Endothelial cell of umbilical vein (primary cell): Measurements from ENCODE around the gene KCNE1. TPM values are rescaled to one million over a fixed set of nuclear protein-coding genes. Genes with fewer than 3 reads are reported as not detected.

Experiments
- BruUV-seq: library from RNA; stranded (reverse); fragments of 400-500 nt; replicated peaks from 2 replicates; lab custom pipeline; 2021; lab: Mats Ljungman, UMichigan
- CTCF ChIA-PET: fragments of 300-600, 350-600 bp; sonication (Branson Sonifier 250); formaldehyde crosslinking; loops from one replicate; lab custom pipeline; 2021; ENCODE audit warnings: antibody characterized with exemption, inconsistent platforms; lab: Charles Lee
- POLR2A ChIA-PET: fragments of 300-600, 350-600 bp; sonication (Branson Sonifier 250); formaldehyde crosslinking; loops from one replicate; lab custom pipeline; 2021; ENCODE audit warnings: antibody characterized with exemption, inconsistent platforms; lab: Charles Lee
- DNase-seq: peaks from one replicate; pipeline ENCODE4 v3.0.0-alpha.2; 2011; ENCODE audit warnings: low read depth, low spot score
- FAIRE-seq: peaks from 2 replicates; lab custom pipeline; 2011; peaks lifted over from hg19 to GRCh38; lab: Jason Lieb, UNC
- H2AFZ ChIP-seq: 2 replicates; pipeline ENCODE4 v1.6.0; 2012; ENCODE audit warnings: low read depth, low read length, control low read depth, inconsistent platforms
- H3K27ac ChIP-seq: 2 replicates; pipeline ENCODE4 v1.5.1; 2011; ENCODE audit warnings: low read depth, mild to moderate bottlenecking, control low read depth, low read length, moderate library complexity; ENCODE audit not compliant: insufficient read depth
- H3K27me3 ChIP-seq, 2 experiments: 2 replicates each; pipeline versions ENCODE4 v1.6.0 to v1.6.1; 2011; ENCODE audit warnings: low read length in 2 of 2, mixed read lengths in 1 of 2; ENCODE audit not compliant: control insufficient read depth in 2 of 2, insufficient read depth in 2 of 2
- H3K36me3 ChIP-seq, 2 experiments: 2 replicates in 1 of 2; 3 replicates in 1 of 2; pipeline ENCODE4 v1.5.1; 2011; ENCODE audit warnings: low read length in 2 of 2, mild to moderate bottlenecking in 1 of 2, moderate library complexity in 1 of 2; ENCODE audit not compliant: control insufficient read depth in 2 of 2, insufficient read depth in 2 of 2; ENCODE audit errors: extremely low read depth in 1 of 2
- H3K4me1 ChIP-seq: 3 replicates; pipeline ENCODE4 v1.5.1; 2011; ENCODE audit warnings: mild to moderate bottlenecking, low read length; ENCODE audit not compliant: control insufficient read depth, insufficient read depth; ENCODE audit errors: extremely low read depth
- H3K4me2 ChIP-seq: 2 replicates; pipeline ENCODE4 v1.6.1; 2011; ENCODE audit warnings: low read length, control low read depth, mixed read lengths; ENCODE audit not compliant: insufficient read depth
- H3K4me3 ChIP-seq, 3 experiments: fragments of 200-600 bp in 1 of 3; sonication (generic), shearing (Covaris generic) in 1 of 3; replicated peaks in 1 of 3; 2 replicates each; pipeline ENCODE4 v1.5.1; 2011 to 2016; ENCODE audit warnings: control low read depth in 3 of 3, low read length in 3 of 3, mild to moderate bottlenecking in 2 of 3, inconsistent platforms in 1 of 3, low read depth in 1 of 3, moderate library complexity in 1 of 3; ENCODE audit not compliant: insufficient read depth in 1 of 3
- H3K79me2 ChIP-seq: 2 replicates; pipeline ENCODE4 v1.6.0; 2012; ENCODE audit warnings: low read length, inconsistent platforms; ENCODE audit not compliant: control insufficient read depth, insufficient read depth
- H3K9ac ChIP-seq: replicated peaks from 2 replicates; pipeline ENCODE3; 2011; ENCODE audit warnings: low read length, control low read depth; ENCODE audit not compliant: insufficient read depth; ENCODE audit errors: extremely low read depth
- H3K9me1 ChIP-seq: replicated peaks from 3 replicates; pipeline ENCODE4 v1.6.0; 2011; ENCODE audit warnings: mild to moderate bottlenecking, low read length; ENCODE audit not compliant: control insufficient read depth, insufficient read depth; ENCODE audit errors: extremely low read depth
- H3K9me3 ChIP-seq: replicated peaks from 2 replicates; pipeline ENCODE4 v1.5.1; 2012; ENCODE audit warnings: low read length, inconsistent platforms; ENCODE audit not compliant: control insufficient read depth, insufficient read depth
- H4K20me1 ChIP-seq: replicated peaks from 2 replicates; pipeline ENCODE3; 2011; ENCODE audit warnings: mild to moderate bottlenecking, low read length; ENCODE audit not compliant: control insufficient read depth, insufficient read depth; ENCODE audit errors: extremely low read depth
- FOS ChIP-seq: IDR thresholded peaks from 2 replicates; pipeline ENCODE4 v1.6.1; 2011; ENCODE audit warnings: mild to moderate bottlenecking, low read length, moderate library complexity, borderline replicate concordance; ENCODE audit not compliant: insufficient read depth
- GATA2 ChIP-seq: IDR thresholded peaks from 2 replicates; pipeline ENCODE4 v1.7.0; 2011; ENCODE audit warnings: low read depth, mild to moderate bottlenecking, moderate library complexity, mixed read lengths, low read length; ENCODE audit not compliant: insufficient read length, insufficient read depth
- JUN ChIP-seq: IDR thresholded peaks from 2 replicates; pipeline ENCODE4 v1.6.1; 2011; ENCODE audit warnings: borderline replicate concordance, low read depth; ENCODE audit not compliant: insufficient read length, insufficient read depth
- MAX ChIP-seq: IDR thresholded peaks from 2 replicates; pipeline ENCODE4 v1.6.1; 2011; ENCODE audit not compliant: insufficient read depth, insufficient read length
- MYC ChIP-seq: IDR thresholded peaks from one replicate; pipeline ENCODE4 v1.6.1; 2011; ENCODE audit warnings: mild to moderate bottlenecking, low read depth, low read length
- POLR2A ChIP-seq: IDR thresholded peaks from 2 replicates; pipeline ENCODE4 v1.6.1; 2012; ENCODE audit warnings: low read depth, mild to moderate bottlenecking, control low read depth, low read length
- POLR2AphosphoS5 ChIP-seq: IDR thresholded peaks from 2 replicates; pipeline ENCODE4 v1.6.1; 2012; ENCODE audit warnings: low read depth, mild to moderate bottlenecking, control low read depth, low read length, moderate library complexity; ENCODE audit not compliant: insufficient read depth
- dilution Hi-C: fragments of 300-500 bp; cut with MboI; formaldehyde crosslinking; loops from one replicate; pipeline ENCODE4 v1.15.0; 2019; ENCODE audit warnings: low sequenced_read_pairs; ENCODE audit not compliant: extremely low pct_ligation_motif_present
- intact Hi-C: fragments of 100-400 bp; cut with micrococcal nuclease; formaldehyde crosslinking; loops from one replicate; pipeline ENCODE4 v1.10.0; 2022
- polyA plus RNA-seq, 4 experiments: library from polyadenylated mRNA; depleted of rRNA in 3 of 4; stranded (reverse) in 3 of 4; unstranded in 1 of 4; fragments of >200 nt; gene quantifications; 2 replicates each; pipeline versions ENCODE4 v1.2.1 to v1.2.3, GENCODE V29; 2011 to 2012; ENCODE audit warnings: missing spikeins in 1 of 4
- total RNA-seq: library from RNA; stranded (reverse); gene quantifications from 2 replicates; pipeline ENCODE4 v1.2.3, GENCODE V29; 2021
- TF ChIP-seq, protein P1 (sequence below), 2 donors: IDR thresholded peaks; 1 replicate in 1 of 2; 2 replicates in 1 of 2; pipeline ENCODE4 v1.5.1; 2011; ENCODE audit warnings: low read length in 2 of 2, mild to moderate bottlenecking in 2 of 2, moderate library complexity in 2 of 2, control low read depth in 1 of 2, inconsistent platforms in 1 of 2, low read depth in 1 of 2; ENCODE audit not compliant: insufficient read depth in 1 of 2; ENCODE audit errors: extremely low read depth in 1 of 2

KCNE1 gene
- total and polyA plus RNA-seq, 2 donors (not counting 3 experiments of a cell fraction or from before 2014, with no cell fraction given), result 0.10 to 0.38 TPM

DNA sequence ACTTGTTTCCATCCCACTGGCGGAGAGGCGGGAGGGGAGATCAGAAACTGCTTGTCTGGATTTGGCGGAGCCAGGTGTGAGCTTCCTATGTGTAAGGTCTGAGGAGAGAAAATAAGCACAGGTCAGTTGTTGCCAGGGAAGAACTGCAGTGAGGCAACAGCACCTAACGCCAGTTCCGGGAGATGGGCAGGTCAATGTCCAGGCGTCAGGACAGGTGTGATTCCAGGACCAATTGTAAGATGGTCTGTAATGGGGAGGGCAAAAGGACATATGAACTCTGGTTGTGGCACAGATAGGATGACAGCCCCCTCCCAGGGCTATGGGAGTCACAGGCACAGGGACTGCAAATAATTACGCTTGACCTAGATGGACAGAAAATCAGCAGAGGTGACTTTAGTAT lies 9.6 kb upstream of the KCNE1 start:
- Histone ChIP-seq H3K27me3 (no peaks in the 10 kb centered on the region), H3K4me3 (no peak overlapping the region), H3K36me3 (peaks cover 5 to 22% of the 10 kb centered on the region in 2 experiments), H3K9ac (no peak overlapping the region), H3K4me2 (no peak overlapping the region), H2AFZ (no peak overlapping the region), H3K79me2 (peaks cover 13% of the 10 kb centered on the region), H3K9me1 (no peaks in the 10 kb centered on the region), H4K20me1 (no peaks in the 10 kb centered on the region), H3K9me3 (no peaks in the 10 kb centered on the region), H3K27ac (no peak overlapping the region), H3K4me1 (peaks cover 17% of the 10 kb centered on the region)
- ChIA-PET POLR2A (no interaction called here), CTCF (interaction anchor here (2.4 to 6.0 kb wide), 3 partner anchors 11 to 61 kb away, joined by 11 to 77 read pairs (median 31); no protein-coding TSS in a partner anchor)
- dilution Hi-C loops, result no loop called here
- no TSS peak for BruUV-seq
- TF ChIP-seq POLR2AphosphoS5, result no peak
- no peak for TF ChIP-seq MAX
- no peak for TF ChIP-seq JUN
- TF ChIP-seq, protein P1, sequence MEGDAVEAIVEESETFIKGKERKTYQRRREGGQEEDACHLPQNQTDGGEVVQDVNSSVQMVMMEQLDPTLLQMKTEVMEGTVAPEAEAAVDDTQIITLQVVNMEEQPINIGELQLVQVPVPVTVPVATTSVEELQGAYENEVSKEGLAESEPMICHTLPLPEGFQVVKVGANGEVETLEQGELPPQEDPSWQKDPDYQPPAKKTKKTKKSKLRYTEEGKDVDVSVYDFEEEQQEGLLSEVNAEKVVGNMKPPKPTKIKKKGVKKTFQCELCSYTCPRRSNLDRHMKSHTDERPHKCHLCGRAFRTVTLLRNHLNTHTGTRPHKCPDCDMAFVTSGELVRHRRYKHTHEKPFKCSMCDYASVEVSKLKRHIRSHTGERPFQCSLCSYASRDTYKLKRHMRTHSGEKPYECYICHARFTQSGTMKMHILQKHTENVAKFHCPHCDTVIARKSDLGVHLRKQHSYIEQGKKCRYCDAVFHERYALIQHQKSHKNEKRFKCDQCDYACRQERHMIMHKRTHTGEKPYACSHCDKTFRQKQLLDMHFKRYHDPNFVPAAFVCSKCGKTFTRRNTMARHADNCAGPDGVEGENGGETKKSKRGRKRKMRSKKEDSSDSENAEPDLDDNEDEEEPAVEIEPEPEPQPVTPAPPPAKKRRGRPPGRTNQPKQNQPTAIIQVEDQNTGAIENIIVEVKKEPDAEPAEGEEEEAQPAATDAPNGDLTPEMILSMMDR (IDR thresholded peaks at IDR 0.05; ENCODE audit: extremely low read depth in 1 of 2, insufficient read depth in 1 of 2, low read depth in 1 of 2, low read length in 2 of 2), result no peak
- no peak for TF ChIP-seq POLR2A
- TF ChIP-seq FOS, result no peak
- no peak for TF ChIP-seq MYC
- TF ChIP-seq GATA2, result no peak
- intact Hi-C loops, result no loop called here
- DNase-seq (no peak), FAIRE-seq (no peak)
